Epidermal melanocyte (primary cell): ENCODE data around the gene FKBP5.
"Not testable (repeated sequence)": the region's sequence is repeated elsewhere in the genome, so short reads cannot be mapped to it uniquely, and the experiment has no call there.

ENCODE experiments used
- DNase-seq: peaks from one replicate; pipeline ENCODE4 v3.0.0; 2011; ENCODE audit warnings: low spot score; ENCODE audit not compliant: insufficient read length

Gene FKBP5

DNA sequence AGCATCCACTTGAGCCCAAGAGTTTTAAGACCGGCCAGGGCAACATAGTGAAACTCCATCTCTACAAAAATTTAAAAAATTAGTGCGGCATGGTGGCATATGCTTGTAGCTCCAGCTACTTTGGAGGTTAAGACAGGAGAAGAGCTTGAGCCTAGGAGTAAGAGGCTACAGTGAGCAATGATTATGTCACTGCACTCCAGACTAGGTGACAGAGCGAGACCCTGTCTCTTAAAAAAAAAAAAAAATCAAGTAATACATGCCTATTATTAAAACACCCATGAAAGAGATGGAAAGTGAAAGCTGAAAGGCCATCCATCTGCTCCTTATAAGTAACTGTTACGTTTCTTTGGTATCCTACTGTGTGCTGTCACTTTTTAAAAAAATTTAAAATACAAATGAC is 66.4 kb downstream of the FKBP5 start:
- DNase-seq, result no peak

DNA sequence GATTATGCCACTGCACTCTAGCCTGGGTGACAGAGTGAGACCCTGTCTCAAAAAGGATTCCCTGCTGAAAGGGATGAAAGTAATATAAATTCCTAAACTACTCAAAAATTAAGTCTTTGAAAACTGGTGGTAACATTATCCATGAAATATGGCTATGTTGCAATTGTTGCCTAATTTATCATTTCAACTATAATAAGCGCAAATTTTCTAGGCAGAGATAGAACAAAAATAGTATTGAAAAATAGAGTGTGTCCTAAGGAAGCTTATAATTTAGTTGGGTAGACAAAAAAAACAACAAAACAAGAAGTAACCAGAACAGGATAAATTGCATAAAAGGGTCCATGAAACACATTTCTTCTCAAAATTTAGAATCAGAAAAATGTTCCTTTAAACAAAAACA is 68.0 kb downstream of the FKBP5 start:
- DNase-seq, result no peak

DNA sequence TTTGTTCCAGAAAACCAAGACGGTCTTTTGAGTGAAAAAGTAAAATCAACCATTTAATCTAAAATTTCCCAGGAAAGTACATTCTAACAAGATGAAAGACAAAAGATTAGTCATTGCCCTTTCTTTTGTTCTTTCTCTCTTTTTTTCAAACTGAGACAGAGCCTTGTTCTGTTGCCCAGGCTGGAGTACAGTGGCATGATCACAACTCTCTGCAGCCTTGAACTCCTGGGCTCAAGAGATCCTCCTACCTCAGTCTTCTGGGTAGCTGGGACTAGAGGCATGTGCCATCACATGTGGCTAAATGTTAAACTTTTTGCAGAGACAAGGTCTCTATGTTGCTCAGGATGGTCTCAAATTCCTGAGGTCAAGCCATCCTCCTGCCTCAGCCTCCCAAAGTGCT is 75.0 kb downstream of the FKBP5 start:
- DNase-seq, result no peak

DNA sequence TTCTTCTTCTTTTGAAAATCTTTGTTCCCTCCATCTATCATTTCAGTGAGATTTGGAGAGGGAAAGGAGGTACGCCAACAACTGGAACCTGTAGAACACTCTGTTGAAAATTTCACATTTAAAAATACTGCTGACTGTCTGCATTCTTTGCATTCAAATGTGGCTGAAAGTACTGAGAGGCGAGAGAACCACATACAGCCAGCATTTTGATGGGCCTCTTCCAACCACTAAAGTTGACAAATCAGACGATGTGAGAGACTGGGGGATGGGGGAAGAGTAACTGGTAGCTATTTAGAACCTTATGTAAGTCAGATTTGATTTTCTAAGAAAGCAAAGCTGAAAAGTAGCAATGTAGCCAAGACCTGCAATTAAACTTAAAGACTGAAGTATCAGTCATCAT is 77.5 kb downstream of the FKBP5 start:
- DNase-seq, result peak; percentile 24

- no peak for DNase-seq
Observed at GRCh38 chr6:35610830-35611229, 77.9 kb downstream of the FKBP5 start.

- DNase-seq, result no peak
Observed at GRCh38 chr6:35609588-35609987, 79.1 kb downstream of the FKBP5 start.

DNA sequence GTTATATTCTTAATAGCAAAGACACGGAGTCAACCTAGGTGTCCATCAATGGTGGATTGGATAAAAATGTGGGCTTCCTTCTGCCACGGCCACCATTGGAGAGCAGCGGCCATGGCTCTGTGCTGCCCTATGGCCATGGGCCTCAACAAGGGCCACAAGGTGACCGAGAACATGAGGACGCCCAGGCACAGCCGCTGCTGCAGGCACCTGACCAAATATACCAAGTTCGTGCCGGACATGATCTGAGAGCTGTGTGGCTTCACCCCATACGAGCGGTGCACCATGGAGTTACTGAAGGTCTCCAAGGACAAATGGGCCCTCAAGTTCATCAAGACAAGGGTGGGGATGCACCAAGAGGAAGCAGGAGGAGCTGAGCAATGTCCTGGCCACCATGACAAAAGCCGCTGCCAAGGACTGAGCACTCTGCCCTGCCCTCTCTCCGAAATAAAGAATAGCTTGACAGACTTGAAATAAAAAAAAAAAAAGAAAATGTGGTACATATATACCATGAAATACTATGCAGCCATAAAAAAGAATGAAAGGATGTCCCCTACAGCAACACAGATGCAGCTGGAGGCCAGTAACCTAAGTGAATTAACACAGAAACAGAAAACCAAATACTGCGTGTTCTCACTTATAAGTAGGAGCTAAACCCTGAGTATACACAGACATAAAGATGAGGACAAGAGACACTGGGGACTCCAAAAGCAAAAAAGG is 81.0 kb downstream of the FKBP5 start:
- DNase-seq, result no peak

GRCh38 chr6:35605600-35605999 is 83.1 kb downstream of the FKBP5 start:
- DNase-seq, result no peak

- DNase-seq, result no peak
Observed at GRCh38 chr6:35603326-35604202, 85.2 kb downstream of the FKBP5 start.

DNA sequence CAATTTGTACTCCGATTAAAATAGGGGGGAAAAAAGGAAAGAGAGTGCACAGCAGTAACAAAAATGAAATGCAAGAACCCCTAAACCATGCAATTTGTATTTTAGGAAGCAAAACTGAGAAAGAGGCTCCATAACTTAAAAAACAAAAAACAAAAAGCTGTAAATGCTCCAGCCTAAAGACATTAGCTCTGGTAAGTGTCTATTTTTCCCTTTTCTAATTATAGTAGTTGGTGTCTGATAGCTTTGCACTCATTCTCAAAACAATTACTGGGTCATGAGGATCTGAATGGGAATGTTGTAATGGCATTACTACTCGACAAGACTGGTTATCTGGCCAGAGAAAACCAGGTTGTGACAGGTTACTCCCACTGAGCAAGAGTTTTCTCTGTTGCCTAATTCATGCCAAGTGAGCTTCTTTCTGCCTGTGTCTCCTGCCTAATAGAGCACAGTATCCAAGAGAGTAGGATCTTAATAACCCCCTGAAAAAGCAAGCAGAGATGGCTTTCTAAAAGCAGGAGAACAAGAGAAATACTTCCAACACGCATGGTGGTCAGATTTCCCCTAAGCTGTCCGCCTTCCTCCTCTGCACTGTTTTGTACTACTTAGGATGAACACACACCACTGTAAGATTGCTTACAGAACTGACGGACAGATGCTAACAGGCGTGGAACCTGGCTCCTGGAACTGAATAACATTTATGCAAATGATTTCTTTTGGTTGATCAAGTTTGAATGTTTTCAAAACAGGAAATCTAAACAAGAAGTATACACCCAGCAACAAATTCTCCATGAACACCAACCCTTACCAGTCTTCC is 86.4 kb downstream of the FKBP5 start:
- DNase-seq, result no peak

DNA sequence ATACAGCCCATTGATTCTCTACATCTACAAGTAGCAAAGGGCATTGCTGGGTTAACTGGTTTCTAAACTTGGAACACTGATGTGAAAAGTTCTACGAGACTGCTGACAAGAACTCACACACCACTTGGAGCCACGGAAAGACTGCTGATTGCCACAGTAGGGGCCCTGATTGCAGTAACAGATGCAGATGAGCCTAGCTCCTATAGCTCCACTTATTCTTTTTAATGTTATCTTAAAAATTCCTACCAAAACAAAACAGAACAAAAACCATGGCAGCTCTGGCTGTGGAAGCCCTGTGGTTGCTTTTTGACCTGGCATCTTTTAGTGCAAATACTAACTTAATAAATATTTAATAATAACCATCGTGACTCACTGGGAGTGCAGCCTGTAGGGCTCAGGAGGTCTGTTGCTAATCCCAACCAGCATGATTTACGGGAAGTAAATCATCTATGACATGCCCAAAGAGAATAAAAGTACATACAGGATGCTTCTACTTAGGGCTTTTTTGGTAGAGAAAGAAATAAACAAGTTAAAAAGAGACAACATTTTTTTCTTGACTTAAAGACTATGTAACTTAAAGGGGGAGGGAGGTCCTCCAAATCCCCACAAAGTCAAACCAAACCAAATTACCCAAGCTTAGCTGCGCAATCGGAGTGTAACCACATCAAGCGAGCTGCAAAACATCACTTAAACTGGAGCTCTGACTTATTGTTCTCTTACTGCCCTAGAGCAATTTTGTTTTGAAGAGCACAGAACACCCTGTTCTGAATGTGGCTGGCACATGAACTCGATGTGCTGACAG is 87.2 kb downstream of the FKBP5 start:
- DNase-seq, result peak; percentile 68

DNA sequence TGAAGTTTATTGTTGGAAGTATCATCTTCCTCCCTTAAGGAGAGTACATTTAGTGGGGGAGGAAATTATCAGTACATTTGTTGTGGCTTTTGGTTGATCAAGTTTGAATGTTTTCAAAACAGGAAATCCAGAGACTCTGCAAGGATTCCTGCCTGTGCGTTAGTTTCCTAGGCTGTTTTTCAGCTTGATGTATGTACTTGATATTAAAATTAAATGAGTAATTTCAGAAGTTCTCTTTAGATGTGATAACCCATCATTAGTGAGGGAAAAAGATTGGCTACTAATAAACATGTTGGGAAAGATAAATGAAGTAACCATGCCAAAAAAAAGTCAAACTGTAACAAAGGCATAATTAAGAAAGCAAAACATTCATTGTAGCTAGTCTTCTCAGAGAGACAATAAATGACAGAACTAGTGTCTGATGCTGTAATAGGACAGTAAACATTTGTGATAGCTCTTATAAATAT is 88.0 kb downstream of the FKBP5 start:
- no peak for DNase-seq

GRCh38 chr6:35599761-35600658 is 88.7 kb downstream of the FKBP5 start:
- DNase-seq, result no peak

GRCh38 chr6:35598621-35599020 is 90.1 kb downstream of the FKBP5 start:
- not testable (repeated sequence) for DNase-seq

DNA sequence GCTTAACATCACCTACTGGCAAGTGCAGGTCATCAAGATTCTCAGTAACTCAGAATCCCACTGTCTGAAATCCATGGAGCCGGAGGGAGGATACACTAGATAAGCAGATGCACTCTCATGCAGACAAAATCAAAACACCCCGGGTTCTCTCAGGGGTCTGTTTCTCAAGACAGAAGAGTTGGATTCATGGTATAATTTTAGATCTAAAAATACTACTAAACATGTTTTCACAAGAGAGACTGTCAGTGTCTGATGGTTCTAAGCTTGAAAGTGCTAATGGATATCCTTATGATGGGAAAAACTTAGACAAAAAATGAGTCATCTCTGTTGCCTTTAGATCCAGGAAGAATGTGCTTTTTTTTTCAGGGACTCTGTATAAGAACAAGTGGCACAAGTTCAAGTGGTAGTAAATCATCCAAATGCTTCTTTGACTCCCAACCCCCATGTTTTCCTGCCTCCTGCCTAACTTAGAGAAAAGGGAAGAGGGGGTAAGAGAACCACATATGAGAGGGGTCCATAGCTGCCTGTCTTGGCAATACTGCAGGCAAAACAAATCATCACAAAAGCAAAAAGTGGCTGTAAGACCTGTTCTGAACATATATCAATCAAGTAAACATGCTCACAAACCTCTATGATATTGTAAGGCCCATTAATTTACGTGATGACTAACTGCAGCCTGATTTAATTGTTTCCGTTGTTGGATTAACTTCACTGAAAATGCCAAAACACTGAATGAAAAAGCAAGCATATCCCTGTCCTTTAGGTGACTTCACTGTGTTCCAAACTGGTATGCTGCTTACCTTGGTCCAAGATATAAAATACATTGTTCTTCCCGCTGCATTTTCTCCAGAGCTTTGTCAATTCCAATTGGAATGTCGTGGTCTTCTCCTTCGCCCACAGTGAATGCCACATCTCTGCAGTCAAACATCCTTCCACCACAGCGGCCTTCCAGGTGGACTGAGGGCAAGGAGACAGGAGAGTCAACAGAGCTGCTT is 92.0 kb downstream of the FKBP5 start:
- DNase-seq, result no peak

DNA sequence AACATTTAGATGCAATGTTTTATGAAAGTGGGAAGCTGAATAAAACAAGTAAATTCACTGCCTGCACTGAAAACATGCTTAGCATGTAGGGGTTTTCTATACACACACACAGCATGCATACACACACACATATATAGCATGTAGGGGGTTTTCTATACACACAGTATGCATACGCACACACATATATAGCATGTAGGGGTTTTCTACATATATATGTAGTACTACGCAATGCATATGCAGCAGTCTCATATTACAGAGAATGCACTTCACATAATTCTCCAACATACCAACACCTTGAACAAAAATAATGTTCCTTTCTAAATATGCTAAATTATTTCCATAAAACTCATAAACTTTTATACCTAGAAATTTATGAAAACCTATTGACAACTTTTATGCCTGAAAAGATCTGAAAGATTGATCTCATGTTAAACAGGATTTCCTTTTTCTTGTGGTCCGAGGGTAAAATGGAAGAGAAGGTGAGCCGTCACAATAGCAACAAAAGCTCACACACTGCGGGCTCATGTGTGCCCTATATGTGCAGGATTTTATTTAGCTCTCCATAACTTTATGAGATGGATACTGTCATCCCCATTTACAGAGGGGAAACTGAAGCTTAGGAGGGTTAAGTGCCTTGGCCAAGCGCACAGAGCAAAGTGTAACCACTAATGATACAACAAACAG is 94.1 kb downstream of the FKBP5 start:
- no peak for DNase-seq

DNA sequence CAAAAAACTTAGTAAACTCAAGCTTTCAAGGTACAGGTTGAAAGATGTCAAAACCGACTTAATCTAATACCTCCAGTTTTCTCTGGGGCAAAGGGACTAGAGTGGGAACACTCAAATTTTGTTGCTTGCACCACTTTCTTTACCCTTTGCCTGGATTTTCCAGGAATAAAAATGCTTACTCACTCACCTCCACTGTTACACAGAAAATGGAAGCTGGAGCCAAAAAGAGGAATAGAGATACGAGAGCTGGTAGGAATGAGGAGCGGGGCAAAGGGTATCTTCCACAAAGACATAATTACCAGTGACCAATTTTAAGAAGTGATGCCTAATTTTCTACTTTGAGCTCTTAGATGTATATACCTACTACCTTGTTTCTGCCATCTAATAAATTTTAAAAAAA is 96.5 kb downstream of the FKBP5 start:
- no peak for DNase-seq

DNA sequence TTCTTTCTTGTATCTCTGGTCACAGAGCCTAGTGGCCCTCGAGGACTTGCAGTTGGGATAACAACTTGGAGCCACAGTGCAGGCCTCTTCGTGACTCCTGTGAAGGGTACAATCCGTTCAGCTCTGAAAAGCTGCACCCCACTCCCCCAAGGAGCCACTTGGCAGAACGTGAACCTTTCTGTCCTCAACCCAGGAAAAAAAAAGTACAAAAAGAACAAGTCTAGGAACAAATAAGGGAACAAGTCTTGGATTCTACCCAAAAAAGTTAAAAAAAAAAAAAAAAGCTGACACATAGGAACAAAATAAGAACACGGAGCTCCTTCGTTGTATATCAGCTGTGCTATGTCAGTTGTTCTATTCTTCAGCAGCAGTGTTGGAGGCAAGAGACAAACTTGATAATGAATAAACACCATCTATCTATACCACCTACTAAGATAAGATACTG is 98.1 kb downstream of the FKBP5 start:
- DNase-seq, result no peak
